HG02798 (cell line): ENCODE measurements around the gene RPL21.
"Not testable (repeated sequence)": the region's sequence is repeated elsewhere in the genome, so short reads cannot be mapped to it uniquely, and the experiment has no call there.

ENCODE experiments used
- ATAC-seq: cut with Tn5 transposase; IDR thresholded peaks from one replicate; pipeline ENCODE4 v1.9.1; 2021; ENCODE audit warnings: mild to moderate bottlenecking; ENCODE audit not compliant: unreplicated experiment, poor library complexity

The RPL21 gene

DNA sequence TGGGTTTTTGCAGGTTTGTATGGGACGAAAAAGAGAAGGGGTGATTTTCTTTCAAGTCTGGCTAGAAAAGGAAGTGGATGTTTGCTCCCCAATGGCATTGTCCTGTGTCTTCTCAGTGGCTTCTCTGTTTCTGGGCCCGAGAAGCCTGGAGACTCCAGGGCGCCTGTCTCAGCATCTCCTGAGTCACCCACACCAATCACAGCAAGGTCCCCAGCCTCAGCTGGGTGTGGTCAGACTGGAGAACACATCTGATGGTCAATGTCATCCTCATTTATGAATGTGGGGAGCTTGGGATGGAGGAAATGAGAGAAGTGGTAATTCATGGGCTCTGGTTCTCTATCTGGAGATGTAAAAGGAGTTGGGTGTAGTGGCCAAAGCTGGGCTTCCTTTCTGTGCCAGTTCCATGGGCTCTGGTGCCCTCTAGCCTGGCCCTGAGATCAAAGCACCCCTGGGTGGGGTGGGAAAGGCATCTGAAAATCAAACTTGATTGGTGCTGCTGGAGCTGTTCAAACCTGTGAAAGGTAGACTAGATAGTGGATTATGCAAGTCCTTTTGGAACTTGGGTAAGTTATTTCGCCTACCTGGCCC, 32.6 kb downstream of the RPL21 start:
- no peak for ATAC-seq

DNA sequence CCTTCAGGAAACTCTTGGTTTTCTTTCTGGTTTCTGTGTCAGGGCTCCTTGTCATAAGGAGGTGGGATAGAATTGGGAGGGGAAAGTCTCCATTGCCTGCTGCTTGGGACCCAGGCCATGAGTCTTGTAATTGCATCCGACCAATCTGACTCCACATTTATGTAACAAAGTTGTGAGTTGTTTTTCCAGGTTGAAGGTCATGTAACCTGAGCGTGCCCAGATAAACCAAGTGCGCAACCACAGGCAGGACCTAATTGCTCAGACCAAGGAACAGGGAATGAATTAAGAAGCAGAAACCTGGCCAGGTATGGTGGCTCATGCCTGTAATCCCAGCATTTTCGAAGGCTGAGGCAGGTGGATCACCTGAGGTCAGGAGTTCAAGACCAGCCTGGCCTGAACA, 37.0 kb downstream of the RPL21 start:
- no peak for ATAC-seq

DNA sequence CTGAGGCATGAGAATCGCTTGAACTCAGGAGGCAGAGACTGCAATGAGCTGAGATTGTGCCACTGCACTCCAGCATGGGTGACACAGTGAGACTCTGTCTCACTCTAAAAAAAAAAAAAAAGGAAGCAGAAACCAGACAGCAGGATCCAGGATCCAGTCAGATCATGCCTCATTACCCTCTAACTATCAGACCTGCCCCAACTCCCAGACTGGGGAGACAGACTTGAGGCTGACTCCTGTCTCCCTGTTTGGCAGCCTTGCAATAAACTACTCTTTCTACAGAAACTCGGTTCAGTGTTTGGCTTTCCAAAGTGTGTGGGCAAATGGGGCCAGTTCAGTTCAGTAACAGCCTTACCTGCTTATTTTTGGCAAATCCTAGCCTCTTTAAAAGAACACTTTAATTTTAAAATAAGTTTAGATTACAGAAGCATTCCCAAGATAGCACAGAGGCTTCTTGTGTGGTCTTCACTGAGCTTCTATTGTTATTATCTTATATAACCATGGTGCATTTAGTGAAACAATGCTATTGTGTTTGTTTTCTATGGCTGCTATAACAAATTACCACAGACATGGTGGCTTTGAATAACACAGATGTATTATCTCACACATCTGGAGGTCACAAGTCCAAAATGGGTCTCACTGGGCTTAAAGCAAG, 37.8 kb downstream of the RPL21 start:
- no peak for ATAC-seq

DNA sequence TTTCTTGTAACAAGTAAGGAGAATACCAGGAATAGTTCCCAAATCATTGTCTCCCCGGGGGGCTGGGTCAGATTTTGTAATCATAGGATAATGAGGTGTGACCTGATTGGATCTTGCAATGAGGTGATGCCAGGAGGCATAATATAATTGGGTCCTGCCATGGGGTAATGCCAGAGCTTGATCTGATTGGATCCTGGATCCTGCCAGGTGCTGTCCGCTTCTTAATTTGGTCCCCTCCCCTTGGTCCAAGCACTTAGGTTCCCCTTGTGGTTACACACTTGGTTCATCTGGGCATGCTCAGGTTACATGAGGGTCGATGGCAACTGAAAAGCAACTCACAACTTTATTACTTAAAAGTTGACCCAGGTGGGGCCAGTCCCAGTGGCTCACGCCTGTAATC, 39.4 kb downstream of the RPL21 start:
- no peak for ATAC-seq

DNA sequence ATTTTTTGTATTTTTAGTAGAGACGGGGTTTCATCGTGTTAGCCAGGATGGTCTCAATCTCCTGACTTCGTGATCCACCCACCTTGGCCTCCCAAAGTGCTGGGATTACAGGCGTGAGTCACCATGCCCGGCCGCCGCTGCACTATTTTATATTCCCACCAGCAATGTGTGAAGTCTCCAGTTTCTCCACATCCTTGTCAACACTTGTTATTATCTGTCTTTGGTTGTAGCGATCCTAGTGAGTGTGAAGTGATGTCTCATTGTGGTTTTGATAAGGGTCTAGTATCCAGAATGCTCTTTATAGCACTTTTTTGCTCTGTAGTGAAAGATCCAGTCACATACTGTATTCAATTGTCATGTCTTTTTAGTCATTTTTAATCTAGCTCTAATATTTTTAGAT, 40.6 kb downstream of the RPL21 start:
- not testable (repeated sequence) for ATAC-seq

DNA sequence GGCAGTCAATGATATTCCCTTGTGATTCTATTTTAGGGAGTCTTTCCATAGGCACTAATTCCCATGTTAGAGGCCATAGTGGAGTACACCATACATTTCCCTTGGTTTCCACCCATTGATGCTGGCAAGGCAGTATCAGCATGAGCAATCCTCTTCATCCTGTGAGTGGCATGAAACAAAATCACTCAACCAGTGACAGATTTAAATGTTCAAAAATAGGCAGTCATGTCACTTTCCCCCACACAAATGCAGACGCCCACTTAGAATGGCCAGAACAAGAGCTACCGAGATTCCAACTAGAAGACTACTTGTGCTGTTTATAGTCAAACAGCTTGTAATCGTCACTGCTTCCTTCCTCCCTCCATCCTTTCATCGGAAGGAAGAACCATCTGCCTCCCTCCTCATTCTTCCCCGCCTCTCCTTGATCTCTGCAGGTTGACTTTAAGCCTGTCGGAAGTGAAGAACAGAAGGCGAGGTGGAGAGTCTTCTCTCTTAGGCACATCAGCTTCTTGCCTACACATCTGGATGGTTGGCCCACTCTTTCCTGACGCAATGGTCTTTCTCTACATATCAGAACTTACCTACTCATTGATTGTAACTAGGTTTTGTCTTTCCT, 41.8 kb downstream of the RPL21 start:
- ATAC-seq = no peak

DNA sequence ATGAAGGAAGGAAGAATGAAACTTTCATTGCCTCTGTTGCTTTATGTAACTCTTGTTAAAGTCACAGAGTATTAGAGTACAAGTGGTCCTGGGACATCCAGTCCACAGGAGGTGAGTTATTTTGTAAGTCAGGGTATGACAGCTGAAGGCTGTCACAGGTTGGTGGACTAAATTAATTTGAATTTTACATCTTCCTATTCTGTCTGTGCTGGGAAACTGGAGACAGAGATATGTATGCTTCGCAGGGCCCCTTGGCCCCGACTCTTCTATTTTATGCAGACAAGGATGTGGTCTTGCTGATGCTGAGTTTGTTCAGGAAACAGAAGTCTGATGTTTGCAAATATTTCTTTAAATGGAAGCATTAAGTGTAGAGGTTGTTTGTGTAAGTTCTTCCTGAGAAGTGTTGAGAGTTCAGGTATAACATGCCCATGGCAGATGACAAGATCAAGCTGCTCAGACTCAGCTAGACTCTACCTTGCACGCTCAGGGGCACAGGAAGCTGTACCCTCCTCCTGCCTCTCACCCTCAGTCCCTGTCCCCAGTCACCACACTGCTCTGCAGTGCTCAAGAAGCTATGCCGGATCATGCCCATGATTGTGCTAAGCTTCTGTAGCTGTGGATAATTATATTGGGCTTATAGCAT, 42.6 kb downstream of the RPL21 start:
- ATAC-seq = no peak

DNA sequence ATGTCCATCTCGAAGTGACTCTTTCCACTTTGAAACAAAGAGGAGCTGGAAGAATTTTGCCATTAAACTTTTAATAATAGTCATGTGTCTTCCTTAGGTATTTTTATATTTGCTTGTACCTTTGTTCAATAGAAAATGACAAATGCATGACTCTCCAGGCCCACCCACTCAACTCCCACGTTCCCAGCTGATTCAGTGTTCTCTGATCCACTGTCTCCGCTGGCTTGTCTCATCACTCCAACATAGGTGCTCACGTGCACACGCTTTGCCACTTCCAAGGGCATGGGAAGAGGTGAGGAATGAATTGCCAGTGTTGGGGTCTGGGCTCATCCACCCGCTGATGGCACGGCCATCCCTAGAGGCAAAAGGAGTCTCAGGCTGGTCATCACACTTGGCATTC, 43.7 kb downstream of the RPL21 start:
- no peak for ATAC-seq

DNA sequence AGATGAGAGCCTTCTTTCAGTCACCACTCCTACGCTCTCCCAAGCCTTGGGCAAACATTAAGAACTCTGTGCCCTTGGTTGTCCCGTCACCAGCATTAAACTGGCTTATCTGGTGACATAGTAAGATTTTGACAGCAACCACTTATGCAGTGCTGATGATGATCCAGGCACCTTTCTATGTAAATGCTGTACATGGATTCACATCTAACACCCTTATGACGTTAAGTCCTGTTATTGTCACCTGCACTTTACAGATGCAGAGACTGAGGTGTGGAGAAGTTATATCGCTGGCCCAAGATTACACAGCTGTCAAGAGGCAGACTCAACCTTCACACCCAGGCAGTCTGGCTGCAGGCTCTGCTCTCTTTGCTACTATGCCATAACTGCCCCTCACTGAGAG, 44.3 kb downstream of the RPL21 start:
- no peak for ATAC-seq

DNA sequence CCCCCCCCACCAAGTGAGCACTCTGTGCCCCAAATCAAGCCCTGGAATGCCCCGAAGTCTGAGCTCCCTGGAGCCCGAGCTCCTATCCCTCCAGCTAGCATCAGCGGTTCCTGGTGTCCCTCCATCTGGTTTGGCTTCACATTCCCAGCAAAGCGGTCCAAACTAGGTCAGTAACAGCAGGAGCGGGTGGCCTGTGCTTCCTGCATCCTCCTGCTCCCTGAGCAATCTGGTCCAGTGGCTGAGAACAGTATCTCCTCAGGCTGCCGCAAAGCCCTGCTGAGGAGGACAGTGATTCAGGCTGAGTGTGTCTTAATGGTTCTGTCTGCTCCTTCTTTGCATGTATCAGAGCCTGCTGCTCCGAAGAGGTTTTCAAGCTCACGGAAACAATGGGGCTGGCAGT, 45.1 kb downstream of the RPL21 start:
- ATAC-seq = no peak

DNA sequence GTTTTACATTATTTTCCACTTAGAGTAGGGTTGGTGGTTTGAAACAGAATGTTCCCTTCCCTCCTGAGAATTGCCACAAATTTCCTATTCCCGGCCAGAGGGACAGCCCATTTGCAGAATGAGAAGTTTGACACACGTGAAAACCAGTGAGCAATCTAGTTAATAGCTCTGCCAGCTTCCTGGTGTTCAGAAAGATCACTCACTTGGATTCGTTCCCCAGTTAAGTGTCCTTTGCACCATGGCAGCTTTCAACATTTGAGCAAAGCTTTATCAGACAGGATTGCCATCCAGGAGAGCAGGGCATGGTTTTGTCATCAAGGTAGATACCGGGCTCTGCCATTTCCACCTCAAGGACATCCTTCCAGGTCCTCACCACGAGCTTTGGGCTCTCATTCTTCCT, 47.5 kb downstream of the RPL21 start:
- ATAC-seq = no peak

DNA sequence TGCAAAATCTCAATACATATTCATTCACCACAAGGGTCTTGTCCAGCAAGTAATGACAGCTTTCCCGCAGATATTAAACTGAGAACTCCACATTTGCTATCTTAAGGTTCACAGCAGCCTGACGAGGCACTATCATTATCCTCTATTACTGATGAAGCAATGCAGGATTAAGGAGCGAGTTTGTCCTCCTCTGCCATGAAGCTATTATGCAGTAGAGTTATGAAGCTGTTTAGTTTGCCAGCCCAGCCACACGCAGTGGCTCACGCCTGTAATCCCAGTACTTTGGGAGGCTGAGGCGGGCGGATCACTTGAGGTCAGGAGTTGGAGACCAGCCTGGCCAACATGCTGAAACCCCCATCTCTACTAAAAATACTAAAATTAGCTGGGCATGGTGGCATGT, 49.0 kb downstream of the RPL21 start:
- not testable (repeated sequence) for ATAC-seq

DNA sequence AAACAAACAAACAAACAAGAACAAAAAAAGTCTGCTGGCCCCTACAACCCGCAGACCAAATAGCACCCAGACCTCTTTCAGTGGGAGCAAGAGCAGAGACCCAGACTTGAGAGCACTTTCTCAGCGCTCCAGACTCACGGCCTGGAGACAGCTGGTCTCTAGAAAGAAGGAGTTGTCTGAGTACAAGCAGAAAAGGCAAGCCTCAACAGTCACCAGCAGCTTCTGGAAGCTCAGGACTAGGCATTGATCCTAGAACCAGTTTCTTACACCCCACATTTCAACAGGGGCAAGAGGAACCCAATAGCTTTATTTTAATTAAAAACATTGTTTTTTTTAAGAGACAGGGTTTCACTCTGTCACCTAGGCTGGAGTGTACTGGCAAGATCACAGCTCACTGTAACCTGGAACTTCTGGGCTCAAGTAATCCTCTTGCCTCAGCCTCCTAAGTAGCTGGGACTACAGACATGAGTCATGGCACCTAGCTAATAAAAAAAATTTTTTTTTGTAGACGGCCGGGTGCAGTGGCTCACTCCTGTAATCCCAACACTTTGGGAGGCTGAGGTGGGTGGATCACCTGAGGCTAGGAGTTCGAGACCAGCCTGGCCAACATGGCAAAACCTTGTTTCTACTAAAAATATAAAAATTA, 49.7 kb downstream of the RPL21 start:
- ATAC-seq = no peak

DNA sequence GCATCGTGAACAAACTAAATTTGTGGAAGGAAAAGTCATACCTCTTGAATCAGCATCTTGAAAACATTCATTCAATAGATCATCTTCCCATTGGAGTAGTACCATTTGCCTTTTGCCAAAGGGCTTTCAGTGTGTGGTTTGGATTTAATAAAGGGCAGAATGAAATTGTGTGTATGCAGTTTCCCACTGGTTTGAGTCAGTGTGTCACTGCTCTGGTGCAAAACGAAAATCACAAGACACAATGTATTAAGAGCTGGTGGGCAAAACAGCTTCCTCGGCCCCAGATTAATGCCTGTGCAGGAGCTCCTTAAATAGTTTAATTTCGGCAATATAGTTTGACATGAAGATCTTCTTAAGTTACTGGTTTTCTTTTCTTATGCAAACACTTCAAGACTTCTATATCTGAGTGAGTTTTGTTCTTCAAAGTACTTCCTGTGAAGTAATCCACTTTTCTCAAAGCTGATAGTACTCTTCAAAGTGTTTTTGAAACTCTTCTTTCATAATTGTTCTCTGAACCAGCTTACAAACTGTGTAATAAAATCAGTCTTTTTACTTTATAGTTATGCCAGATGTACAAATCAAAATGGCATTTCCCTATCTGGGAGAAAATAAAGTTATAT, 51.4 kb downstream of the RPL21 start:
- no peak for ATAC-seq

DNA sequence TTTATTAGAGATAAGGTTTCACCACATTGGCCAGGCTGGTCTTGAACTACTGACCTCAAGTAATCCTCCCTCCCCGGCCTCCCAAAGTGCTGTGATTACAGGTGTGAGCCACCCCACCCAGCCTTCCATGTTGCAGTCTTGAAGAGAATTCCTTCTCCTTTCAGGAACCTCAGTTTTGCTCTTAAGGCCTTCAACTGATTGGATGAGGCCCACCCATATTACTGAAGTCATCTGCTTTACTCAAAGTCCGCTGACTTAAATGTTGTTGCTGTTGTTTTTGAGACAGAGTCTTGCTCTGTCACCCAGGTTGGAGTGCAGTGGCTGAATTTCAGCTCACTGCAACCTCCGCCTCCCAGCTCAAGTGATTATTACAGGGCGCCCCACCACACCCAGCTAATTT, 52.7 kb downstream of the RPL21 start:
- no peak for ATAC-seq

DNA sequence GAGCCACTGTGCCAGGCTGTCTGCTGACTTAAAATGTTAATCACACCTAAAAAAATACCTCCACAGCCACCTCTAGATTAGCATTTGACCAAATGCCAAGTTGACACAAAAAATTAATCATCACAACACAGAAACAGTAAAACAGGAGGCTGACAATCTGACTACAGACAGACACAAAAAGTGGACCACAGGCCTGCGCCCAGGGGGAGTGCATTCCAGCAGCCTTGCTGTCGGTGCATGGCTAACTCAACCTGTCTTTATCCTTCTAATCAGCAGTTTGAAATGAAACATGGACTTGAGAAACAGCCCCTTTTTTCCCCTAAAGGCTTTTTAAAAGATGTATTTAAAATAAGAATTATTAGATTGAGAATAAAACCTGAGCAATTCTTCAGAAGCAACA, 53.3 kb downstream of the RPL21 start:
- ATAC-seq = no peak
